Measurements from ENCODE around the gene SH3TC1. TPM values are rescaled to one million over a fixed set of nuclear protein-coding genes. Genes with fewer than 3 reads are reported as not detected.

The SH3TC1 gene
- total RNA-seq, 2 experiments from 2014 or later = 11.1 to 18.3 TPM

DNA sequence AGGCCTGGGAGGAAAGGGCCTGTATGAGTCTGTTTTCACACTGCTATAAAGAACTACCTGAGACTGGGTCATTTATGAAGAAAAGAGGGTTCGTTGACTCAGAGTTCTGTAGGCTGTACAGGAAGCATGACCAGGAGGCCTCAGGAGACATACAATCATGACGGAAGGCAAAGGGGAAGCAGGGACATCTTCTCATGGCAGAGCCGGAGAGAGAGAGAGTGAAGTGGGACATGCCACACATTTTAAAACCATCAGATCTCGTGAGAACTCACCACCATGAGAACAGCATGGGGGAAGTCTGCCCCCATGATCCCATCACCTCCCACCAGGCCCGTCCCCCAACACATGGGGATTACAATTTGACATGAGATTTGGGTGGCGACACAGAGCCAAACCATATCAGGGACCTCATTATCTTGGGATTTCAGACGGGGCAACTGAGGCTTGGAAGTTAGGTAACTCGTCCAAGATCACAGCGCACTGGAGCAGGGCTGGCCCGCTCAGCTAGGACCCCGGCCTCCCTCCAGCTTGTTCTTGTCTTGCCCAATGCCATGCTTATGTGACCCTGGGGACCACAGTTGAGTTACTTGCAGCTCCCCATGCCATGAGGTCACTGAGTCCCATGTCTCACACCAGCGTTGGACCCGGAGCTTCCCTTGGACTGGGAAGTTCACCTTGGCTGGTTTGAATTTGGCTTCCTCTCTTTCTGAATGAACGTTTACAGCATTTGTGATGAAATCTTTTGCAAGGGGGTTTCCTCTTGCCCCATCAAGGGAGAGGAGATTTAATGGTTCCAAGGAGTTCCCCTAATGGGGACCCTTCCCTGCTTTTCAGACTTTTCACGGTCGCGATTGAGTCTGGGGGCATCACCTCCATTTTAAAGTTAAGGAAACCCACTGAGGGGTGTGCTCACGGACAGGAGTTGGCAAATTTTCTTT, 88.5 kb downstream of the SH3TC1 start:
- POLR2A ChIA-PET = no interaction called here
- H3K4me3 Mint-ChIP-seq = no peak overlapping the region
- DNase-seq (no peak), ATAC-seq (no peak)
- H3K27me3 Mint-ChIP-seq = no peaks in the 10 kb centered on the region
- CTCF ChIA-PET = interaction anchor here (1.2 kb wide), 1 partner anchor 485 kb away, joined by 3 read pairs; no protein-coding TSS in a partner anchor
- H3K36me3 Mint-ChIP-seq (ENCODE audit: low read depth) = no peaks in the 10 kb centered on the region
- H3K9me3 Mint-ChIP-seq (ENCODE audit: low read depth) = no peaks in the 10 kb centered on the region
- no peaks in the 10 kb centered on the region for H3K4me1 Mint-ChIP-seq
- intact Hi-C loops (cut with DNase I, micrococcal nuclease) = no loop called here
- H3K27ac Mint-ChIP-seq = no peak overlapping the region

DNA sequence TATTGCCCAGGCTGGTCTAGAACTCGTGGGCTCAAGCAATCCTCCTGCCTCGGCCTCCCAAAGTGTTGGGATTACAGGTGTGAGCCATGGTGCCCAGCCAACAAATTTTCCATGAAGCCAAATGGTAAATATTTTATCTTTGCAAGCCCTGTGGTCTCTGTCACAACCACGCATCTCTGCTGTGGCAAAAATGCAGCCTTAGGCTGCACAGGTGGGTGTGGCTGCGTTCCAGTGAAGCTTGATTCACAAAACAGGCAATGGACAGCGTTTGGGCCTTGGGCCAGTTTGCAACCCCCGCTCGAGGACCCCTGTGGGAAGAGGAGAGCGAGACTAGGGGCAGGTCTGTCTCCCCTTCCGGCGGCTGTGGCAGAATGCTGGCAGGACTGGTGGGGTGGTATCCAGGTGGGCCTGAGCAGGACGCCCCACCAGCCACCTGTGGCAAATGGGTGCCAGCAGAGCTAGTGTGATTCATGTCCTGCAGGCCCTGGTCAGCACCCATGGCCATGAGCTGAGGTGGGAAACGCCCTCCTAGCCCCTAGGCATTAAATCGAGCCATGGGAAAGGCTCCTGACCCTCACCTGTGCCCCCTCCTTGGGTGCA, 90.2 kb downstream of the SH3TC1 start:
- Mint-ChIP-seq H3K27me3 (no peaks in the 10 kb centered on the region), H3K4me1 (no peaks in the 10 kb centered on the region), H3K4me3 (no peak overlapping the region), H3K36me3 (ENCODE audit: low read depth) (no peaks in the 10 kb centered on the region), H3K27ac (no peak overlapping the region), H3K9me3 (ENCODE audit: low read depth) (no peaks in the 10 kb centered on the region)
- no peak for ATAC-seq
- no peak for DNase-seq
- ChIA-PET POLR2A (no interaction called here), CTCF (interaction anchor here (0.6 to 1.1 kb wide), 2 partner anchors 13 to 18 kb away, joined by 3 read pairs; no protein-coding TSS in a partner anchor)
- intact Hi-C loops (cut with DNase I, micrococcal nuclease) = no loop called here

DNA sequence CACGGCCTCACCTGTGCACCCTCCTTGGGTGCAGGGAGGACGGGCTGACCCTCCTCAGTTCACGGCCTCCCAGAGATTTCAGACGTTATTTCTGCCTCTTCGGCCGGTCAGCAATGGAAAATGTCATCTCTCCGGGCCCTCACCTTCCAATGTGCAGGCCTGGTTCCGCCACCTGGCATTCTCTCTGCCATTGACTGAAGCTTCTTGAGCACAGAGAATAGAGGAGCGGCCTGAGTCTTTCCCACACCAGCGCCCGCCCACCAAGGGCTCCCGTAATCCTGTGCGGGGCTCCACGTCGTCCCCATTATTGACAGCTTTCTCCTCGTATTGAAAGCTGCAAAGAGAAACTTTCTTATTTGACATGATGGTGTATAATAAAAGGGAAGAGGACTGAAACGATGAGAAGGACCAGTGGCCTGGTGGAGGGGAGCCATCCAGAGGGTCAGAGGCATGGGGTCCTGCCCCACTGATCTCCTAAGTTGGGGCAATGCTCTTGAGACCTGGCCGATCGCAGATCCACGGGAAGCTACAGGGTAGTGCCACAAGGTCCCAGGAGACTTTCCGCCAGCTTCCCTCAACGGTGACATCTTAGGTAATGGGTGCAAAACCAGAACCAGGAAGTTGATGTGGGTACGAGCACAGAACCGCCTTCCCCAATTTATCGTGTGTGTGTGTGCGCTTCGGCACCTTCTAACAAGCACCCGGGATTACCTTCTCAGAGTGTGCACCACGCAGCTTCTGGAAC, 91.0 kb downstream of the SH3TC1 start:
- DNase-seq = no peak
- intact Hi-C loops (cut with DNase I, micrococcal nuclease) = no loop called here
- Mint-ChIP-seq H3K4me3 (no peak overlapping the region), H3K27me3 (no peaks in the 10 kb centered on the region), H3K36me3 (ENCODE audit: low read depth) (no peaks in the 10 kb centered on the region), H3K9me3 (ENCODE audit: low read depth) (peaks cover 4% of the 10 kb centered on the region), H3K27ac (no peak overlapping the region), H3K4me1 (no peaks in the 10 kb centered on the region)
- POLR2A ChIA-PET = no interaction called here
- CTCF ChIA-PET = interaction anchor here (1.1 kb wide), 1 partner anchor 13 kb away, joined by 3 read pairs; no protein-coding TSS in a partner anchor
- ATAC-seq = no peak

DNA sequence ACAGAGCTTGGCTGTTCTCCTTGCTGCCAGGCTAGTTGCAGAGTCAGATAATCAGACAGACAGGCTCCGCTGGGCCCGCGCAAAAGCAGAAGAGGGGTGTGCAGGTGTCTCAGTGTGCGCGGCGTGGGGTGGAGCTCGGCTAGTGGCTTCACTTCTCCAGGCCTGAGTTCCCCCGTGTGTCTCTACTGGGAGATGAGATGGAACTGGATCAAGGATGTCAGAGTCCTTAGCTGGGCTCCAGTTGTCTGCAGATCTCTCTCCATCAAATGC, 91.5 kb downstream of the SH3TC1 start:
- Mint-ChIP-seq H3K27me3 (no peaks in the 10 kb centered on the region), H3K27ac (no peak overlapping the region), H3K4me3 (no peak overlapping the region), H3K9me3 (ENCODE audit: low read depth) (peaks cover 4% of the 10 kb centered on the region), H3K4me1 (no peaks in the 10 kb centered on the region), H3K36me3 (ENCODE audit: low read depth) (no peaks in the 10 kb centered on the region)
- intact Hi-C loops (cut with DNase I, micrococcal nuclease) = no loop called here
- CTCF ChIA-PET = no interaction called here
- ATAC-seq (no peak), DNase-seq (no peak)
- POLR2A ChIA-PET = no interaction called here

Other genes starting within 250 kb of the SH3TC1 start
- gene ABLIM2, start 40.5 kb upstream of the SH3TC1 start, total RNA-seq = under 1 TPM; 0.58 to 0.64 TPM
- gene HTRA3, start 70.5 kb downstream of the SH3TC1 start, total RNA-seq = not detected
- gene ACOX3, start 241.4 kb downstream of the SH3TC1 start, total RNA-seq = 10 to 100 TPM; 20.5 to 29.3 TPM
- gene TRMT44, start 241.5 kb downstream of the SH3TC1 start, total RNA-seq = 10 to 100 TPM; 20.1 to 24.5 TPM